Choroid plexus epithelial cell (primary cell): Measurements from ENCODE around the gene AASDHPPT.

Experiments used
- DNase-seq: peaks from one replicate; pipeline ENCODE4 v3.0.0-alpha.2; 2010; ENCODE audit warnings: low read depth
- H3K4me3 ChIP-seq: 2 replicates; pipeline ENCODE4 v1.5.1; 2011; ENCODE audit warnings: low read depth, mild to moderate bottlenecking, control low read depth, low read length, moderate library complexity
- TF ChIP-seq, protein P1 (sequence below): conservative IDR thresholded peaks from 2 replicates; pipeline ENCODE4 v1.5.1; 2011; ENCODE audit warnings: low read depth, mild to moderate bottlenecking, control low read depth, inconsistent platforms, low read length, moderate library complexity

AASDHPPT gene

DNA sequence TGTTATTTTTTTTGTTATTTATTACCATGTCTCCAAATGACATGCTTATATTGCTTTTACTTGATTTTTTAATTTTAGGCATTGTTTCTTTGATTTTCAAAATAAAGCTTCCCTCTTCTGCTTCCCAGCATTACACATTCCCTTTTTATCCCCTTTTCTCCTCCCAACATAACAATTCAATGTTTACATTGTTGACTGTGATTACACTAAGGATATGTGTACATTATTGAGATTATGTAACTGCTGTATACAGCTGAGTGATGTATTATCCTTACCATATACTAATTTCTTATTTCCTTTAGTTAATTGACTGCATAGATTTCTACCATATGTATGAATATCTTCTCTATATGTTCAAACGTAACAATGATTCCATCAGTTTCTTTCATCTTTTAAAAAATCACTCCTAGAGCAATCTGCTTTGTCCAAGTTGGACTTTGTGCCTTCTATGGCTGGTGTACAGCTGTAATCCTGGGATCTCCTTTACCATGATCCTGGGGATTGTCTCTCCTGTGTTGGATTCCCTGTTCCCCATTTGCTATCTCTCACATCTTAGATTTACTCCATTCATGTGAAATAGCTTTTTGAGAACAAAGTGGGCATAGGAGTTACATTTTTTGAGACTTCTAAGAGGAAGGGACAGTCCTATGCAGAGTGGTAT, 21.6 kb downstream of the AASDHPPT start:
- no peak overlapping the region for H3K4me3 ChIP-seq
- no peak for DNase-seq
- TF ChIP-seq, protein P1, sequence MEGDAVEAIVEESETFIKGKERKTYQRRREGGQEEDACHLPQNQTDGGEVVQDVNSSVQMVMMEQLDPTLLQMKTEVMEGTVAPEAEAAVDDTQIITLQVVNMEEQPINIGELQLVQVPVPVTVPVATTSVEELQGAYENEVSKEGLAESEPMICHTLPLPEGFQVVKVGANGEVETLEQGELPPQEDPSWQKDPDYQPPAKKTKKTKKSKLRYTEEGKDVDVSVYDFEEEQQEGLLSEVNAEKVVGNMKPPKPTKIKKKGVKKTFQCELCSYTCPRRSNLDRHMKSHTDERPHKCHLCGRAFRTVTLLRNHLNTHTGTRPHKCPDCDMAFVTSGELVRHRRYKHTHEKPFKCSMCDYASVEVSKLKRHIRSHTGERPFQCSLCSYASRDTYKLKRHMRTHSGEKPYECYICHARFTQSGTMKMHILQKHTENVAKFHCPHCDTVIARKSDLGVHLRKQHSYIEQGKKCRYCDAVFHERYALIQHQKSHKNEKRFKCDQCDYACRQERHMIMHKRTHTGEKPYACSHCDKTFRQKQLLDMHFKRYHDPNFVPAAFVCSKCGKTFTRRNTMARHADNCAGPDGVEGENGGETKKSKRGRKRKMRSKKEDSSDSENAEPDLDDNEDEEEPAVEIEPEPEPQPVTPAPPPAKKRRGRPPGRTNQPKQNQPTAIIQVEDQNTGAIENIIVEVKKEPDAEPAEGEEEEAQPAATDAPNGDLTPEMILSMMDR = no peak

DNA sequence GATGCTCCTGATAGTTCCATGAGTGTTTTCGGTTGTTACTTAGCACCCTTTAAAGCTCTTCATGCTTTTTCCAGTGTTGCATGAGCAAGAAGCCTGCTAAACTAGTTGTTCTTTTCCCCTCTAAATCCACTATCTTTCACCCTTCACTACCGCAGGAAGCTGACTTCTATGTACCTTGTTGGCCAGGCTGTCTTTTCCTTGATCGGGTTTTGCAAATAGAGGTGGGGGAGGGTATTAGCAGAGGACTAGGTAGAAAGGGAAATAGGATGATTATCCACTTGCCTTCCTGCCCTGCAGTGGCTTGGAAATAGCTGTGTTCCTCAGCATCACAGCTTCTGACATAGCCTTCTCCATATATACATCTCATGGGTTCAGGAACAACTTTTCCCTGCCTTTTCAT, 23.9 kb downstream of the AASDHPPT start:
- TF ChIP-seq, protein P1 = no peak
- H3K4me3 ChIP-seq = no peak overlapping the region
- no peak for DNase-seq

DNA sequence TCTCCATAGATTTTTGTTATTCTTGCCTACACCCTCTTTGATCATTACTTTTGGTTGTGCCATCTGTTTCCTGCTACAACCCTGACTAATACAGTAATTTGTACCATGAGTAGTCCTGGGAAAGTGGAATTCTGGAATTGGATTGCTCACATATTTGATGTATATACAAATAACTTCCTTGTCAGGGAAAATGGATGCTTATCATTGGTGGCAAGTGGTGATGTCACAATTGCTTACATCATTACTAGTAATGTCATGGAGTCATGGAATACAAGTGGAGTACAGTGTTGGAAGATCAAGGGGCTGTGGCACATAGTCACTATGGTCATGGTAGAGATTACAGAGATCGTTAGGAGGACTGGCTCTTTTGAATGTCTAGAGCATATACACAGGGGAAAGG, 24.4 kb downstream of the AASDHPPT start:
- no peak overlapping the region for H3K4me3 ChIP-seq
- DNase-seq = peak; percentile 14
- TF ChIP-seq, protein P1 = no peak

DNA sequence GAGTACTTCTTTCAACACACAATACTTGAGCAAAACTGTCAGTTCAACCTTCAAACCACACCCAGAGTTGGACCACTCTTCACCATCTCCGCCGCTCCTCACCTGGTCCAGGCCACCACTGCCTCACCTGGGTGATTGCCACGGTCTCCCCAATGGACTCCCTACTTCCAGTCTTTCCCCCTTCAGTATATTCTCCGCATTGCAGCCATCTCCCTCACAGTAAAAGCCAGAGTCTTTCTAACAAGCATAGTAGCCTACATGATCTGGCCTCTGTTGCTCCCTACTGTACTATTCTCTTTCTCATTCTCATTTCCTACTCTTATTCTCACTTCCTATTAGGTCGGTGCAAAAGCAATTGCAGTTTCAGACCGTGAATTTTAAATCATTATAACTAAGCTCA, 28.5 kb downstream of the AASDHPPT start:
- no peak overlapping the region for H3K4me3 ChIP-seq
- TF ChIP-seq, protein P1 = no peak
- no peak for DNase-seq

DNA sequence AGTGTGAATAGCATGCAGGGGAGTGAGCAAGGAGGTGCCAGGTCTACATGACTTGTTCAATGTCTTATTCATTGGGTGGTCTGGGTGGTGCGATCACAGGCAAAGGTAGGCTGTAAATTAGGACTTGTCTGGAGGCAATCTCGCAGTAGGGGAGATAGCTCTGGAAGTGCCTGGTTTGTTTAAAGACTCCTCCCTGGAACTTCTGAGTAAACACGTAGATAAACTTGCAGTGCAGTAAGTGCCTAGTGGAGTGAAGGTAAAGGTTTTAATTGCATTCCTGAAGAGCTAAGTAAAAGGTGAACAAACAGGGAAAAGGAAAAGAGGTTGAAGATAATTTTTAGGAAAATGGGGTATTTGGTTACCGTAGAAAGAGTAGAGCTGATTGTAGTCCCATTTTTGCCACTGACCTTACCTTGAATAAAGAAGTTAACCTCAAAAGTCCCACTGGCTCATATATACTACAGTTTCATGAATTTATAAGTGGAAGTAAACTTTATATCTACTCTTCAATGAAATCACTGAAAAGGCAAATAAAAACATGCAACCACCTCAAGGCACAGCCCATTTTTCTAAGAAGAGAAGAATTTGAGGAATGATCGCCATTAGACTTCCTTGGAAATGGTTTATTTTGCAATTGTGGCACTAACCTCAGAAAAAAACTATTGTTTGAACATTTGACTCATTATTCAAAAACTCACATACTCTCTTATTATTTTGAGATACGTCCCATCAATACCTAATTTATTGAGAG, 44.3 kb downstream of the AASDHPPT start:
- no peak overlapping the region for H3K4me3 ChIP-seq
- no peak for DNase-seq
- TF ChIP-seq, protein P1 = no peak

DNA sequence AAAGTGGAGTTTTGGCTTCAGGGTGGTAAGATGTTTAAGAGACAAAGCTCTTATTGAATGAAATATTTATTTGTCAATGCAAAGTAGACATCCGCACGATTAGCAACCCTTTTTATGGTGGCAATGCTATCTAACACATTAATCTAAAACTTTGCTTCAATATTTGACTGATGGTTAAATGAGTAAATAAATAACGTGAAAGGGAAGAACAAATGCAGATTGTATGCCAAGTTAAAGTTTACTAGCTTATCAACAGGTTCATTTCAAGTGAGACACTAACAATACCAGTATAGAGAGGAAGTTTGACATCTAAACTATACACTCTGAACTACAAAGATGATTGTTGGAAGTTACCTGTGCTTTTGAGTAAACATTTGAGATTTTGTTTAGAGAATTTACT, 50.1 kb downstream of the AASDHPPT start:
- TF ChIP-seq, protein P1 = no peak
- no peak for DNase-seq
- no peak overlapping the region for H3K4me3 ChIP-seq

DNA sequence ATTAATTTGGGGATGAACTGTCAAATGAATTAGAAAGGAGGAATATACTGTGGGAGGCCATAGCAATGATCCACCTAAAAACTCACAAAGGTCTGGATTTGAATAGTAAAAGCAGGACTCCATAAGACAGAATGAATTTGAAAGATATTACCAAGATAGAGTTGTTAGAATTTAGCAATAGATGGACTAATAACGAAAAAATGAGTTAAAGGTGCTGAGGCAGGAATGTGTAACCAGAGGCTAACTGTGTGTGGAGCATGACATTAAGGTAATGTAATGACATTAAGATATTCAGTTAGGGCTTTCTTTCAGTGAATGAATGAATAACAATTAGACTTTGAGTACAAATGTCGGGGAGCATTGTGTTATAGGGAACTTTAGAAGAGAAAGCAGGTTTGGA, 51.3 kb downstream of the AASDHPPT start:
- no peak overlapping the region for H3K4me3 ChIP-seq
- TF ChIP-seq, protein P1 = no peak
- DNase-seq = no peak
